Glomerular visceral epithelial cell (primary cell): ENCODE measurements around the gene NPS.
A peak's percentile ranks its signal among the peaks of the same experiment; 100 is the strongest.

Source experiments
- DNase-seq: peaks from one replicate; pipeline ENCODE4 v3.0.0-alpha.2; 2016; ENCODE audit errors: extremely low spot score

Gene NPS

GRCh38 chr10:127561647-127562046 is 12.5 kb downstream of the NPS start:
- no peak for DNase-seq

GRCh38 chr10:127563718-127564553 is 14.8 kb downstream of the NPS start:
- DNase-seq: peak; percentile 26

- no peak for DNase-seq
These were observed 15.5 kb downstream of the NPS start for GRCh38 chr10:127564644-127565043.

- DNase-seq: no peak
These were observed 16.5 kb downstream of the NPS start for GRCh38 chr10:127565583-127565982.

- DNase-seq: no peak
These were observed 20.1 kb downstream of the NPS start for GRCh38 chr10:127569210-127569609.

GRCh38 chr10:127570036-127570435 is 20.9 kb downstream of the NPS start:
- peak; percentile 44 for DNase-seq

- DNase-seq: no peak
These were observed 22.3 kb downstream of the NPS start for GRCh38 chr10:127571386-127571785.

GRCh38 chr10:127576051-127576450 is 26.9 kb downstream of the NPS start:
- DNase-seq: no peak

GRCh38 chr10:127576740-127577161 is 27.6 kb downstream of the NPS start:
- DNase-seq: no peak

GRCh38 chr10:127577376-127578258 is 28.5 kb downstream of the NPS start:
- no peak for DNase-seq

- no peak for DNase-seq
These were observed 29.3 kb downstream of the NPS start for GRCh38 chr10:127578259-127578960.

GRCh38 chr10:127578961-127579305 is 29.8 kb downstream of the NPS start:
- peak; percentile 71 for DNase-seq

GRCh38 chr10:127579640-127580039 is 30.5 kb downstream of the NPS start:
- DNase-seq: peak; percentile 62

- DNase-seq: no peak
These were observed 31.7 kb downstream of the NPS start for GRCh38 chr10:127580822-127581221.

GRCh38 chr10:127585519-127586023 is 36.5 kb downstream of the NPS start:
- DNase-seq: no peak

- DNase-seq: no peak
These were observed 38.7 kb downstream of the NPS start for GRCh38 chr10:127587668-127588365.

- no peak for DNase-seq
These were observed 43.5 kb downstream of the NPS start for GRCh38 chr10:127592586-127592985.

- DNase-seq: peak; percentile 11
These were observed 51.4 kb downstream of the NPS start for GRCh38 chr10:127600479-127600878.
